ENCODE data around the gene NXF1.

GRCh38 chr11:62757846-62758788 is 47.1 kb downstream of the NXF1 start:
- TF ChIP-seq CTCF (IDR thresholded peaks at IDR 0.05): no peak
- TF ChIP-seq POLR2A (IDR thresholded peaks at IDR 0.05): no peak
